Activated CD4-positive, alpha-beta T cell treated with anti-CD3 and anti-CD28 coated beads, Interleukin-2, amount 50 U/mL, for 4 hours (primary cell): ENCODE measurements around the gene ICE2.

Experiments
- DNase-seq, 2 experiments: peaks; one replicate each; pipeline ENCODE4 v3.0.0-alpha.2; 2020

The ICE2 gene

GRCh38 chr15:60486742-60487141 lies 7.8 kb upstream of the ICE2 start:
- no peak for DNase-seq

GRCh38 chr15:60485365-60486055 lies 6.6 kb upstream of the ICE2 start:
- DNase-seq: no peak

- no peak for DNase-seq
Measured at GRCh38 chr15:60483042-60483441, 4.1 kb upstream of the ICE2 start.

- no peak for DNase-seq
Measured at GRCh38 chr15:60480888-60481287, 1.9 kb upstream of the ICE2 start.

GRCh38 chr15:60480149-60480548 lies 1.2 kb upstream of the ICE2 start:
- DNase-seq: no peak

- DNase-seq: no peak
Measured at GRCh38 chr15:60479361-60480110, 594 bp upstream of the ICE2 start.

- no peak for DNase-seq
Measured at GRCh38 chr15:60477916-60478565, 901 bp downstream of the ICE2 start.

GRCh38 chr15:60477164-60477563 lies 1.8 kb downstream of the ICE2 start:
- no peak for DNase-seq

GRCh38 chr15:60476713-60477112 lies 2.2 kb downstream of the ICE2 start:
- DNase-seq: no peak

GRCh38 chr15:60473135-60473534 lies 5.8 kb downstream of the ICE2 start:
- no peak for DNase-seq

- DNase-seq: no peak
Measured at GRCh38 chr15:60471314-60471713, 7.6 kb downstream of the ICE2 start.

GRCh38 chr15:60469893-60470641 lies 8.9 kb downstream of the ICE2 start:
- DNase-seq: no peak

GRCh38 chr15:60464836-60465630 lies 13.9 kb downstream of the ICE2 start:
- DNase-seq: no peak

- no peak for DNase-seq
Measured at GRCh38 chr15:60462027-60462426, 16.9 kb downstream of the ICE2 start.

GRCh38 chr15:60460931-60461330 lies 18.0 kb downstream of the ICE2 start:
- no peak for DNase-seq

- DNase-seq: no peak
Measured at GRCh38 chr15:60458721-60459120, 20.2 kb downstream of the ICE2 start.

- DNase-seq: no peak
Measured at GRCh38 chr15:60457985-60458384, 21.0 kb downstream of the ICE2 start.

- no peak for DNase-seq
Measured at GRCh38 chr15:60454824-60455223, 24.1 kb downstream of the ICE2 start.

- no peak for DNase-seq
Measured at GRCh38 chr15:60448668-60449360, 30.1 kb downstream of the ICE2 start.

GRCh38 chr15:60444289-60444912 lies 34.5 kb downstream of the ICE2 start:
- no peak for DNase-seq

- no peak for DNase-seq
Measured at GRCh38 chr15:60442763-60443162, 36.2 kb downstream of the ICE2 start.
